SK-N-SH treated with all-trans-retinoic acid at 6 μM for 48 hours (cell line): ENCODE measurements around the gene WNT9B.

Source experiments
- ZC3H10 ChIP-seq: fragments of 250-450 bp; sonication (Bioruptor Pico); IDR thresholded peaks from 2 replicates; pipeline ENCODE4 v1.5.1; 2021; ENCODE audit warnings: mild to moderate bottlenecking, moderate library complexity
- TF ChIP-seq, protein P1 (sequence below): fragments of 250-450 bp; sonication (Bioruptor Pico); IDR thresholded peaks from 2 replicates; pipeline ENCODE4 v1.5.1; 2020; ENCODE audit warnings: low read depth, mild to moderate bottlenecking, moderate library complexity
- TF ChIP-seq, protein P2 (sequence below): fragments of 250-450 bp; sonication (Bioruptor Pico); IDR thresholded peaks from 2 replicates; pipeline ENCODE4 v1.5.1; 2021; ENCODE audit warnings: mild to moderate bottlenecking, moderate library complexity

DNA sequence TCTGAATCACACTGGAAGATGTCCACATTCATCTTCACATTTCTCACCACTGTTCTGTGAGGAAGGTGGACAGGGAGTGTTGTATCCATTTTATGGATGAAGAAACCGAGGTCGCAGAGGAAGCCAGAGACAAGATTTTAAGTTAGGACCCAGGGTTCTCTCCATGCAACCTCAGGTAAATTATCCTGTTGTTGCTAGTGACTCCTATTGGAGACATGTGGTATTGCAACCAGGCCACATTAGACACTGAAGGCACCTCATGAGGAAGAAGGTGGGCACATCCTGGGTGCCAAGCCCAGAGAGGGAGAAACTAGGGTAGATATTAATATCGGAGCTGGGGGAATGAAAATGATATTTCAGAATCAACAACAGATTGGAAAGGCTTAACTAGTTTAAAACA, 8.5 kb upstream of the WNT9B start:
- TF ChIP-seq ZC3H10 (CRISPR knock-in tag) = no peak
- TF ChIP-seq, protein P1, sequence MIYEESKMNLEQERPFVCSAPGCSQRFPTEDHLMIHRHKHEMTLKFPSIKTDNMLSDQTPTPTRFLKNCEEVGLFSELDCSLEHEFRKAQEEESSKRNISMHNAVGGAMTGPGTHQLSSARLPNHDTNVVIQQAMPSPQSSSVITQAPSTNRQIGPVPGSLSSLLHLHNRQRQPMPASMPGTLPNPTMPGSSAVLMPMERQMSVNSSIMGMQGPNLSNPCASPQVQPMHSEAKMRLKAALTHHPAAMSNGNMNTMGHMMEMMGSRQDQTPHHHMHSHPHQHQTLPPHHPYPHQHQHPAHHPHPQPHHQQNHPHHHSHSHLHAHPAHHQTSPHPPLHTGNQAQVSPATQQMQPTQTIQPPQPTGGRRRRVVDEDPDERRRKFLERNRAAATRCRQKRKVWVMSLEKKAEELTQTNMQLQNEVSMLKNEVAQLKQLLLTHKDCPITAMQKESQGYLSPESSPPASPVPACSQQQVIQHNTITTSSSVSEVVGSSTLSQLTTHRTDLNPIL (CRISPR knock-in tag) = no peak
- TF ChIP-seq, protein P2, sequence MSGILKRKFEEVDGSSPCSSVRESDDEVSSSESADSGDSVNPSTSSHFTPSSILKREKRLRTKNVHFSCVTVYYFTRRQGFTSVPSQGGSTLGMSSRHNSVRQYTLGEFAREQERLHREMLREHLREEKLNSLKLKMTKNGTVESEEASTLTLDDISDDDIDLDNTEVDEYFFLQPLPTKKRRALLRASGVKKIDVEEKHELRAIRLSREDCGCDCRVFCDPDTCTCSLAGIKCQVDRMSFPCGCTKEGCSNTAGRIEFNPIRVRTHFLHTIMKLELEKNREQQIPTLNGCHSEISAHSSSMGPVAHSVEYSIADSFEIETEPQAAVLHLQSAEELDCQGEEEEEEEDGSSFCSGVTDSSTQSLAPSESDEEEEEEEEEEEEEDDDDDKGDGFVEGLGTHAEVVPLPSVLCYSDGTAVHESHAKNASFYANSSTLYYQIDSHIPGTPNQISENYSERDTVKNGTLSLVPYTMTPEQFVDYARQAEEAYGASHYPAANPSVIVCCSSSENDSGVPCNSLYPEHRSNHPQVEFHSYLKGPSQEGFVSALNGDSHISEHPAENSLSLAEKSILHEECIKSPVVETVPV = no peak
